ENCODE results near the gene SERGEF. TPM values are rescaled to one million over a fixed set of nuclear protein-coding genes. Genes with fewer than 3 reads are reported as not detected.
"Not testable (repeated sequence)": the region's sequence is repeated elsewhere in the genome, so short reads cannot be mapped to it uniquely, and the experiment has no call there.

SERGEF gene
- total RNA-seq, 1 donor from 2014 or later, result 29.5 TPM

GRCh38 chr11:17906436-17906835 lies 106.4 kb downstream of the SERGEF start:
- no peak for DNase-seq (ENCODE audit: low read depth)

GRCh38 chr11:17905477-17905876 lies 107.4 kb downstream of the SERGEF start:
- DNase-seq (ENCODE audit: low read depth), result no peak

- no peak for DNase-seq (ENCODE audit: low read depth)
Measured at GRCh38 chr11:17901481-17901880, 111.4 kb downstream of the SERGEF start.

GRCh38 chr11:17898782-17899181 lies 114.1 kb downstream of the SERGEF start:
- no peak for DNase-seq (ENCODE audit: low read depth)

GRCh38 chr11:17898071-17898470 lies 114.8 kb downstream of the SERGEF start:
- no peak for DNase-seq (ENCODE audit: low read depth)

GRCh38 chr11:17897495-17897894 lies 115.4 kb downstream of the SERGEF start:
- no peak for DNase-seq (ENCODE audit: low read depth)

GRCh38 chr11:17896496-17897151 lies 116.2 kb downstream of the SERGEF start:
- DNase-seq (ENCODE audit: low read depth), result not testable (repeated sequence)

- no peak for DNase-seq (ENCODE audit: low read depth)
Measured at GRCh38 chr11:17894929-17895658, 117.8 kb downstream of the SERGEF start.

GRCh38 chr11:17892409-17892808 lies 120.4 kb downstream of the SERGEF start:
- DNase-seq (ENCODE audit: low read depth), result no peak

GRCh38 chr11:17890325-17890724 lies 122.5 kb downstream of the SERGEF start:
- no peak for DNase-seq (ENCODE audit: low read depth)

- no peak for DNase-seq (ENCODE audit: low read depth)
Measured at GRCh38 chr11:17887779-17888178, 125.1 kb downstream of the SERGEF start.

- DNase-seq (ENCODE audit: low read depth), result no peak
Measured at GRCh38 chr11:17883946-17884345, 128.9 kb downstream of the SERGEF start.

GRCh38 chr11:17883057-17883456 lies 129.8 kb downstream of the SERGEF start:
- no peak for DNase-seq (ENCODE audit: low read depth)

- no peak for DNase-seq (ENCODE audit: low read depth)
Measured at GRCh38 chr11:17878743-17879142, 134.1 kb downstream of the SERGEF start.

- DNase-seq (ENCODE audit: low read depth), result no peak
Measured at GRCh38 chr11:17877886-17878285, 135.0 kb downstream of the SERGEF start.

- DNase-seq (ENCODE audit: low read depth), result no peak
Measured at GRCh38 chr11:17876827-17877226, 136.0 kb downstream of the SERGEF start.

- DNase-seq (ENCODE audit: low read depth), result no peak
Measured at GRCh38 chr11:17875891-17876290, 137.0 kb downstream of the SERGEF start.

GRCh38 chr11:17873586-17873985 lies 139.3 kb downstream of the SERGEF start:
- DNase-seq (ENCODE audit: low read depth), result no peak

GRCh38 chr11:17868398-17868797 lies 144.4 kb downstream of the SERGEF start:
- DNase-seq (ENCODE audit: low read depth), result not testable (repeated sequence)

GRCh38 chr11:17867341-17867740 lies 145.5 kb downstream of the SERGEF start:
- no peak for DNase-seq (ENCODE audit: low read depth)

GRCh38 chr11:17865765-17866428 lies 146.9 kb downstream of the SERGEF start:
- DNase-seq (ENCODE audit: low read depth), result no peak

GRCh38 chr11:17864478-17864941 lies 148.3 kb downstream of the SERGEF start:
- DNase-seq (ENCODE audit: low read depth), result no peak

Data from renal cortical epithelial cell (primary cell).